Measurements from ENCODE around the gene HUNK. TPM values are rescaled to one million over a fixed set of nuclear protein-coding genes. Genes with fewer than 3 reads are reported as not detected.

HUNK gene
- total RNA-seq, 1 donor from 2014 or later: 0.64 TPM

DNA sequence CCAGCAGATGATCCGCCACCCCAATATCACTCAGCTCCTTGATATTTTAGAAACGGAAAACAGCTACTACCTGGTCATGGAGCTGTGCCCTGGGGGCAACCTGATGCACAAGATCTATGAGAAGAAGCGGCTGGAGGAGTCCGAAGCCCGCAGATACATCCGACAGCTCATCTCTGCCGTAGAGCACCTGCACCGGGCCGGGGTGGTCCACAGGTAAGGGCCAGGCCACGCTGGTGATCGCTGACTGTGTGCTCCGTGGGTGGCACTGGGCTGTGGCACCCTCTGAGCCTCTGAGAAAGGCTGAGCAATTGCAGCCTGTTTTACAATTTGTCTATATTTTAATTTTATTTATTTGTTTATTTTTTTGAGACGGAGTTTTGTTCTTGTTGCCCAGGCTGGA is 51.7 kb downstream of the HUNK start:
- intact Hi-C loops (cut with DNase I): no loop called here
- H3K9me3 ChIP-seq: no peaks in the 10 kb centered on the region
- H3K4me3 ChIP-seq: no peak overlapping the region
- no peak for DNase-seq (ENCODE audit: low spot score in 2 of 2)
- no peaks in the 10 kb centered on the region for H3K36me3 ChIP-seq
- H3K27ac ChIP-seq: no peak overlapping the region
- H3K4me1 ChIP-seq: no peaks in the 10 kb centered on the region
- H3K27me3 ChIP-seq: no peaks in the 10 kb centered on the region
- TF ChIP-seq, protein P1, sequence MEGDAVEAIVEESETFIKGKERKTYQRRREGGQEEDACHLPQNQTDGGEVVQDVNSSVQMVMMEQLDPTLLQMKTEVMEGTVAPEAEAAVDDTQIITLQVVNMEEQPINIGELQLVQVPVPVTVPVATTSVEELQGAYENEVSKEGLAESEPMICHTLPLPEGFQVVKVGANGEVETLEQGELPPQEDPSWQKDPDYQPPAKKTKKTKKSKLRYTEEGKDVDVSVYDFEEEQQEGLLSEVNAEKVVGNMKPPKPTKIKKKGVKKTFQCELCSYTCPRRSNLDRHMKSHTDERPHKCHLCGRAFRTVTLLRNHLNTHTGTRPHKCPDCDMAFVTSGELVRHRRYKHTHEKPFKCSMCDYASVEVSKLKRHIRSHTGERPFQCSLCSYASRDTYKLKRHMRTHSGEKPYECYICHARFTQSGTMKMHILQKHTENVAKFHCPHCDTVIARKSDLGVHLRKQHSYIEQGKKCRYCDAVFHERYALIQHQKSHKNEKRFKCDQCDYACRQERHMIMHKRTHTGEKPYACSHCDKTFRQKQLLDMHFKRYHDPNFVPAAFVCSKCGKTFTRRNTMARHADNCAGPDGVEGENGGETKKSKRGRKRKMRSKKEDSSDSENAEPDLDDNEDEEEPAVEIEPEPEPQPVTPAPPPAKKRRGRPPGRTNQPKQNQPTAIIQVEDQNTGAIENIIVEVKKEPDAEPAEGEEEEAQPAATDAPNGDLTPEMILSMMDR (IDR thresholded peaks at IDR 0.05): no peak

DNA sequence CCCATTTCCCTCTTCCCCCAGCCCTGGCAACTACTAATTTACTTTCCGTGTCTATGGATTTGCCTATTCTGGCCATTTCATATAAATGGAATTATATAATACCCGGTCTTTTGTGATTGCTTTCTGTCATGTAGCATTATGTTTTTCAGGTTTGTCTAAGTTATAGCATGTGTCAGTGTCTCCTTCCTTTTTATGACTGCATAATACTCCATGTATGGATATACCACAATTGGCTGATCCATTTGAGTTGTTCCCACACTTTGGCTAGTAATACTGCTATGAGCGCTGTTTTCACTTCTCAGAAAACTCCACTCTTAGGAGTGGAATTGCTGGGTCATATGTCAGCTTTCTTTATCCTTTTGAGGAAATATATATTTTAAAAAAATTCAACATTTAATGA is 53.7 kb downstream of the HUNK start:
- intact Hi-C loops (cut with DNase I): no loop called here
- Histone ChIP-seq H3K27ac (no peak overlapping the region), H3K4me3 (no peak overlapping the region), H3K9me3 (no peaks in the 10 kb centered on the region), H3K36me3 (no peaks in the 10 kb centered on the region), H3K27me3 (no peaks in the 10 kb centered on the region), H3K4me1 (no peaks in the 10 kb centered on the region)
- TF ChIP-seq, protein P1 (IDR thresholded peaks at IDR 0.05): no peak
- no peak for DNase-seq (ENCODE audit: low spot score in 2 of 2)

DNA sequence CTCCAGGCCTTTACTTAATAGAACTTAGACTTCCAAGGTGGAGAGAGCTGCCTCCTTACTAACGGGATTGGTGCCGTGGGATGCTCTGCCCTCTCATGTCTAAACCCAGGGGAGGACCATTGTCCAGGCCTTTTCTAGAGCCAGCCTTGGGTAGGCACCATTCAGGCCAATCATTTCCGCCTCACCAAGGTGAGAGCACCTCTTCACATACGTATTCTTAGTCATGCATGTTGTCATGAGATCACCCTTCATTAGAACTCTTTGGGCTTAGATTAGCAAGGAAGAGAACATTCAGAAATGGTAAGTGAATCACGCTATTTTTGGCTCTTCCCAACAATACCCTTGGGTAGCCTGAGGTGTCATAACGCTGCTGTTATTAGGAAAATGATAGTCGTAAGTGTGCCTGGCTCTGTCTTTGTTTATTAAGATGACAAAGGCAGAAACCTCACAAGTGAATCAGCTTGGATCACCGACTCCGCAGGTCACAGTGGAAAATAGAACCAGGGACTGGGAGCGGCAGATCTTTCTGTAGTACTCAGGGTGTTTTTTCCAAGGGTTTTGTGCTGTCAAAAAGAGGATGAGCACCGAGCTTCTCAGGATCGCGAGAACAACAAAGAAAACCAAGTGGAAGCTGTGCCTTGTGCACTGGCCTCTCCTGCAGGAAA is 55.0 kb downstream of the HUNK start:
- no peaks in the 10 kb centered on the region for H3K27me3 ChIP-seq
- TF ChIP-seq, protein P1 (IDR thresholded peaks at IDR 0.05): no peak
- no peak for DNase-seq (ENCODE audit: low spot score in 2 of 2)
- intact Hi-C loops (cut with DNase I): no loop called here
- no peaks in the 10 kb centered on the region for H3K36me3 ChIP-seq
- no peak overlapping the region for H3K4me3 ChIP-seq
- H3K4me1 ChIP-seq: no peaks in the 10 kb centered on the region
- H3K9me3 ChIP-seq: no peaks in the 10 kb centered on the region
- no peak overlapping the region for H3K27ac ChIP-seq

DNA sequence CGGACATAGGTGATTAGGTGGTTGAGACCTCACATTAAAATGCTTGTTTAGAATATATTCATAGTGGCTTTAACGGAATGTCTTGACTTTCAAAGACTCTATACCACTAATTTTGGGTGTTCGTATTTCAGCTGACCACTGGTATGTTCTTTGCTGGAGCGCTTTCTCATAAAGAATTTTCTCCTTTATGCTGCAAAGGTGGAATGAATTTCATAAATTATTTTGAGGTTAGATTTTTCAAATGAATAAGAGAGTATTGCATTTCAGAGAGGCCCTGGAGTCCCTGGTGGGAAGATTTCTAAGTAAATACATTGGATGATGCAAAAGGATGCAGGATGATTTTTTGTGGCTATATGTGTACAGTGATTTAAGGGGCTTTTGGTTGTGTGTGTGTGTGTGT is 55.8 kb downstream of the HUNK start:
- Histone ChIP-seq H3K9me3 (no peaks in the 10 kb centered on the region), H3K4me1 (no peaks in the 10 kb centered on the region), H3K4me3 (no peak overlapping the region), H3K27ac (no peak overlapping the region), H3K36me3 (no peaks in the 10 kb centered on the region), H3K27me3 (no peaks in the 10 kb centered on the region)
- DNase-seq (ENCODE audit: low spot score in 2 of 2): no peak
- intact Hi-C loops (cut with DNase I): no loop called here
- TF ChIP-seq, protein P1 (IDR thresholded peaks at IDR 0.05): no peak

DNA sequence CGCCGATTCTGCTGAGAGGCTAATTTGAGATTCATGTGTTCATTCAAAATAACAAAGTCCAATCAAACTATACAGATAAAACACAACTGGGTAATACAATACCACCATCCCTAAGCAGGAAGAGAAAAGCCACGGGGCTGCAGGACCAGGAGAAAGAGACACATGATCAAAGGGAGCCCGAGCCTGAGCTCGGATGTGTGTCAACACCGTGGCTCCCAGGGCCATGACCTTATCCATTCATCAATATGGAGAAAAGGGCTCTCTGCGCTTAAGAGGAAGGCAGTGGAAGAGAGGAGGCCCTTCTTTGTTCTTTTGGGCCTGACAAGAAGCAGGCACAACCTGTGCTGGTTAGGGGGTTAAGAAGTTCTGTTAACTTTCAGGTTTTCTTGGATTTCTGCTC is 56.7 kb downstream of the HUNK start:
- Histone ChIP-seq H3K36me3 (no peaks in the 10 kb centered on the region), H3K27me3 (no peaks in the 10 kb centered on the region), H3K9me3 (no peaks in the 10 kb centered on the region), H3K4me1 (no peaks in the 10 kb centered on the region), H3K4me3 (no peak overlapping the region), H3K27ac (no peak overlapping the region)
- intact Hi-C loops (cut with DNase I): no loop called here
- DNase-seq (ENCODE audit: low spot score in 2 of 2): no peak
- TF ChIP-seq, protein P1 (IDR thresholded peaks at IDR 0.05): no peak

DNA sequence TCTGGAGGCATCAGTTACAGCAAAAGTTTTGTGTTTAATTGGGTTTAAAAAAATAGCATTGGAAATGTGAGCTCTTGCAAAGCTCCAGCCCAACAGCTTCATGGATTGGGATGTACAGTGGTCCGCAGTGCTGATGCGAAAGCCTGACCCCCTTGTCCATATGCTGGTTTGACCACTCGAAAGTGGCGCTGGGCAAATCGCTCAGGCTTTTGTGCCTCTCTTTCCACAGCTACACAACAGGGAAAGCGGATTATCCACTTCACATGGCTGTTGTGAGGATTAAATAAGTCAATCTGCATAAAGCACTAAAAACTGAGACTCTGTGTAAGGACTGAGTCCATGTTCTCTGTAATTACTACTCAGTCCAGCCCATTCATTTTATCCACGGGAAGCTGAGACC is 57.2 kb downstream of the HUNK start:
- intact Hi-C loops (cut with DNase I): no loop called here
- Histone ChIP-seq H3K4me1 (no peaks in the 10 kb centered on the region), H3K4me3 (no peak overlapping the region), H3K9me3 (no peaks in the 10 kb centered on the region), H3K27ac (no peak overlapping the region), H3K36me3 (no peaks in the 10 kb centered on the region), H3K27me3 (no peaks in the 10 kb centered on the region)
- no peak for DNase-seq (ENCODE audit: low spot score in 2 of 2)
- TF ChIP-seq, protein P1 (IDR thresholded peaks at IDR 0.05): no peak
